GM10847 (cell line): ENCODE results near the gene IRAK1.

ENCODE experiments used
- POLR2A ChIP-seq: IDR thresholded peaks from 2 replicates; pipeline ENCODE4 v1.6.1; 2011; ENCODE audit not compliant: insufficient read length; ENCODE audit errors: extremely low read depth

The IRAK1 gene

GRCh38 chrX:153963546-153963945 is 56.2 kb downstream of the IRAK1 start:
- no peak for TF ChIP-seq POLR2A

- no peak for TF ChIP-seq POLR2A
These were observed 58.4 kb downstream of the IRAK1 start for GRCh38 chrX:153961292-153961691.

- no peak for TF ChIP-seq POLR2A
These were observed 58.9 kb downstream of the IRAK1 start for GRCh38 chrX:153960786-153961185.
